Peyer's patch (tissue), 4 donors: ENCODE data around the gene MRAS. TPM values are rescaled to one million over a fixed set of nuclear protein-coding genes. Genes with fewer than 3 reads are reported as not detected.

Experiments
- DNase-seq, 3 donors: peaks; one replicate each; pipeline ENCODE4 v3.0.0-alpha.2; 2017 to 2019
- H3K27ac ChIP-seq, 4 donors: fragments of 200-600 bp; sonication (generic); one replicate each; pipeline ENCODE4 v1.5.1; 2016 to 2019
- H3K27me3 ChIP-seq, 2 donors: fragments of 200-600 bp; sonication (generic); one replicate each; pipeline ENCODE4 v1.5.1; 2019
- H3K36me3 ChIP-seq, 3 donors: fragments of 200-600 bp; sonication (generic); one replicate each; pipeline ENCODE4 v1.5.1; 2016 to 2019
- H3K4me1 ChIP-seq, 4 donors: fragments of 200-600 bp; sonication (generic); one replicate each; pipeline ENCODE4 v1.5.1; 2016 to 2019
- H3K4me3 ChIP-seq, 4 donors: fragments of 200-600 bp; sonication (generic); 1 replicate in 3 of 4; 2 replicates in 1 of 4; pipeline ENCODE4 v1.5.1; 2016 to 2019; ENCODE audit warnings: mild to moderate bottlenecking in 1 of 4
- H3K9me3 ChIP-seq, 4 donors: fragments of 200-600 bp; sonication (generic); one replicate each; pipeline ENCODE4 v1.5.1; 2016 to 2019; ENCODE audit warnings: mild to moderate bottlenecking in 1 of 4
- POLR2A ChIP-seq, 2 donors: fragments of 450-650 bp; IDR thresholded peaks; one replicate each; pipeline ENCODE4 v1.5.1; 2017; ENCODE audit warnings: antibody characterized with exemption in 2 of 2, mild to moderate bottlenecking in 2 of 2, moderate library complexity in 2 of 2
- total RNA-seq, 4 donors: library from RNA; depleted of rRNA; stranded (reverse); fragments of >200 nt; gene quantifications; one replicate each; pipeline ENCODE4 v1.1.0, GENCODE V29; 2016
- TF ChIP-seq, protein P1 (sequence below), 6 experiments: fragments of 450-650 bp in 4 of 6; fragments of 200-600 bp in 2 of 6; sonication (generic) in 1 of 6; IDR thresholded peaks; one replicate each; pipeline ENCODE4 v1.5.1; 2017 to 2019; ENCODE audit warnings: antibody characterized with exemption in 6 of 6, mild to moderate bottlenecking in 3 of 6, moderate library complexity in 1 of 6

MRAS gene
- total RNA-seq, 4 donors from 2014 or later: 1.2 to 7.4 (median 3.0) TPM

DNA sequence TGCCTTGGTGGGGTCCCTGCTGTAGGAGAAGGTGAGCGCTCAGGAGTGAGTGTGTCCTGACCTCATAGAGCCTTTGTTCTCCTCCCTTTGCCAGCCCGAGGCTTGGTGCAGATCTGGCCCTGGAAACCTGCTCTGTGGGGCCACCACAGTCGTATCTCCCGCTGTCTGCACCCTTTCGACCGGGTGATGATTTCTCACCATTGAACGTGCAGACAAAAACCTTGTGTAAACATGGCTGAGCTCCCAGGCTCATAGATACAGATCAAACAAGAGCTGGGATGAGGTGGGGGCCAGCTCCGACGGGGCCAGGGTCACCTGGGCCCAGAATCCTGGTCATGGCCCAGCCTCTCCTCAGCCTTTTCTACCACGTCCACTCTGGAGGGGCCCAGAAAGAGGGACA is 51.4 kb downstream of the MRAS start:
- DNase-seq: no peak
- H3K36me3 ChIP-seq: no peaks in the 10 kb centered on the region
- H3K27me3 ChIP-seq: no peaks in the 10 kb centered on the region
- H3K4me3 ChIP-seq: no peak overlapping the region
- TF ChIP-seq, protein P1, sequence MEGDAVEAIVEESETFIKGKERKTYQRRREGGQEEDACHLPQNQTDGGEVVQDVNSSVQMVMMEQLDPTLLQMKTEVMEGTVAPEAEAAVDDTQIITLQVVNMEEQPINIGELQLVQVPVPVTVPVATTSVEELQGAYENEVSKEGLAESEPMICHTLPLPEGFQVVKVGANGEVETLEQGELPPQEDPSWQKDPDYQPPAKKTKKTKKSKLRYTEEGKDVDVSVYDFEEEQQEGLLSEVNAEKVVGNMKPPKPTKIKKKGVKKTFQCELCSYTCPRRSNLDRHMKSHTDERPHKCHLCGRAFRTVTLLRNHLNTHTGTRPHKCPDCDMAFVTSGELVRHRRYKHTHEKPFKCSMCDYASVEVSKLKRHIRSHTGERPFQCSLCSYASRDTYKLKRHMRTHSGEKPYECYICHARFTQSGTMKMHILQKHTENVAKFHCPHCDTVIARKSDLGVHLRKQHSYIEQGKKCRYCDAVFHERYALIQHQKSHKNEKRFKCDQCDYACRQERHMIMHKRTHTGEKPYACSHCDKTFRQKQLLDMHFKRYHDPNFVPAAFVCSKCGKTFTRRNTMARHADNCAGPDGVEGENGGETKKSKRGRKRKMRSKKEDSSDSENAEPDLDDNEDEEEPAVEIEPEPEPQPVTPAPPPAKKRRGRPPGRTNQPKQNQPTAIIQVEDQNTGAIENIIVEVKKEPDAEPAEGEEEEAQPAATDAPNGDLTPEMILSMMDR (IDR thresholded peaks at IDR 0.05): no peak
- TF ChIP-seq POLR2A (IDR thresholded peaks at IDR 0.05): no peak
- no peak overlapping the region for H3K27ac ChIP-seq
- H3K9me3 ChIP-seq: no peaks in the 10 kb centered on the region
- no peaks in the 10 kb centered on the region for H3K4me1 ChIP-seq

DNA sequence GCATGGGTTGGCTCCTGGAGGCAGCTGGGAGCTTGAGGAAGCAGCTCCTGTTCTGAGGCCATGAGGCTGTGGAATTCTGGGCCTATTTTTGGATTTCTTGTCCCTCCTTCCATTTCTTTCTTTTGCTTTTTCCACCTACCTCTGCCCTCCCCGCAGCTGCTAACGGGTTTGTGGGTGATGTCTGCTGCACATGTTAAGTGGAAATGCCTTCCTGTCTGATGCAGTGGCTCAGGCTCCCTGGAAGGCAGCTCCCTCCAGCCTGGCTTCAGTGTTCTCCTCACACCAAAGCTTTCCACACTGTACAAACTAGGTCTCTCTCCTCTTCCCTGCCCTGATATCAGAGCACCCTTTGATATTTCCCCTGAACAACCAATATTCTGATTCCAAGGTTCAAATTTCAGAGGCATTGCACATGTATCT is 52.3 kb downstream of the MRAS start:
- H3K9me3 ChIP-seq: no peaks in the 10 kb centered on the region
- no peak overlapping the region for H3K27ac ChIP-seq
- H3K4me1 ChIP-seq: no peaks in the 10 kb centered on the region
- no peak for DNase-seq
- H3K4me3 ChIP-seq: no peak overlapping the region
- no peak for TF ChIP-seq POLR2A (IDR thresholded peaks at IDR 0.05)
- TF ChIP-seq, protein P1 (IDR thresholded peaks at IDR 0.05): no peak
- no peaks in the 10 kb centered on the region for H3K27me3 ChIP-seq
- no peaks in the 10 kb centered on the region for H3K36me3 ChIP-seq

DNA sequence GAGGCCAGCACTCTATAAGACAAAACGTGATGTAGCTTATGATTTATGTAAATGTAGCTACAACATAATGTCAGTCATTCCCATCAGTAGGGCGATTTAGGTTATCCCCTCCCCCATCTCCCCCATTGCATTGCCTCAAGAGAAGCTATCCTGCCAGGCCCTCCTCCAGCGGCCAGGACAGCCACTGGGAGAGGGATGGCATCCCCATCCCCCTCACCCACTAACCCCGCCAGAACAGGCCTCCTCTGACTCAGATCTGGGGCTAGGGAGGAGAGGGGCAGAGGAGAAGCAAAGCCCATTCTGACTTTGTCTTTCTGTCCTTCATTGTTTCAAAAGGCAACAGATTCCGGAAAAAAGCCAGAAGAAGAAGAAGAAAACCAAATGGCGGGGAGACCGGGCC is 53.5 kb downstream of the MRAS start:
- no peaks in the 10 kb centered on the region for H3K4me1 ChIP-seq
- no peaks in the 10 kb centered on the region for H3K9me3 ChIP-seq
- TF ChIP-seq, protein P1 (IDR thresholded peaks at IDR 0.05): no peak
- no peak for TF ChIP-seq POLR2A (IDR thresholded peaks at IDR 0.05)
- no peak overlapping the region for H3K4me3 ChIP-seq
- no peaks in the 10 kb centered on the region for H3K27me3 ChIP-seq
- no peaks in the 10 kb centered on the region for H3K36me3 ChIP-seq
- H3K27ac ChIP-seq: no peak overlapping the region
- DNase-seq: no peak

DNA sequence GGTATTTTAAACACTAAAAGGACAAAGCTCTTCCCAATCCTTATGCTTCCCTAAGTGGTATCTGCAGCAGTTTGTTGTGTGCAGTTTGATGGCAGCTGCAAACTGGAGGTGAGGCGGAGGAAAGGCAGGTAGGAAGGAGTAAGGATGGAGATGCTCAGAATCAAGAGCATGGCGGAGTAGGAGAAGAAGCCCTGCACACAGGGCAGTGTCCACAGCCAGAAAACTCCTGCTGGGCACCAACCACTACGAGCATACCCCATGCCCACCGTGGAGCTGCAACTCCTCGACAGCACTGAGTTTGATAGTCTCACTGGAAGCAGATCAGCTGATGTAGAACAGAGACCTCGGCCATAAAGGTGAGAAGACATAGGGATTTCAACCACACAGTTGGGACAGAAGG is 55.7 kb downstream of the MRAS start:
- H3K9me3 ChIP-seq: no peaks in the 10 kb centered on the region
- H3K4me1 ChIP-seq: no peaks in the 10 kb centered on the region
- H3K27me3 ChIP-seq: no peaks in the 10 kb centered on the region
- DNase-seq: no peak
- H3K4me3 ChIP-seq: no peak overlapping the region
- TF ChIP-seq, protein P1 (IDR thresholded peaks at IDR 0.05): no peak
- TF ChIP-seq POLR2A (IDR thresholded peaks at IDR 0.05): no peak
- no peak overlapping the region for H3K27ac ChIP-seq
- no peaks in the 10 kb centered on the region for H3K36me3 ChIP-seq

DNA sequence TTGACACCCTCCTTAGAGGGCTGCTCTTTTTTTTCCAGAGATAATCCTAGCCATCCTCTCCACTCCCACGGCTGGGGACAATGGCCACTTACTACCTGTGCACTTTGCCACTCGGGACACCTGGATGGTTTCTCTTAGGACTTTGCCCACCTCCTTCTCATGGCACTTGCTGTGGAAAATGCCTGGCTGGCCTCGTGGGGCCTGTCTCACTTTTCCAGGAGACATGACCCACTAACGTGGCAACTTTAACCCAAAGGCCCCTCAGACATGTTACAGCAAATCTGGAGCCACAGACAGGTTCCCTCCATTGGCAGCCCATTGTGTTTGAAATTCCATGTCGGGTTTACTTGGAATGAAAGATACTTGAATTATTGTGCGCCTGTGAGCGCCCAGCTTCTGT is 56.6 kb downstream of the MRAS start:
- no peaks in the 10 kb centered on the region for H3K9me3 ChIP-seq

More for the DNA sequence above, 56.6 kb downstream of the MRAS start:
- DNase-seq: no peak
- TF ChIP-seq, protein P1 (IDR thresholded peaks at IDR 0.05): no peak
- TF ChIP-seq POLR2A (IDR thresholded peaks at IDR 0.05): no peak
- Histone ChIP-seq H3K27ac (no peak overlapping the region), H3K4me3 (no peak overlapping the region), H3K4me1 (no peaks in the 10 kb centered on the region), H3K36me3 (no peaks in the 10 kb centered on the region), H3K27me3 (no peaks in the 10 kb centered on the region)
